Activated T-cell treated with anti-CD3 and anti-CD28 coated beads for 4 hours (primary cell): ENCODE measurements around the gene RPS6KA2.

ENCODE experiments used
- DNase-seq: peaks from one replicate; pipeline ENCODE4 v3.0.0-alpha.2; 2020

Gene RPS6KA2

GRCh38 chr6:166633732-166634535 lies 6.9 kb upstream of the RPS6KA2 start:
- DNase-seq, result no peak

GRCh38 chr6:166632731-166633130 lies 5.7 kb upstream of the RPS6KA2 start:
- DNase-seq, result no peak

- no peak for DNase-seq
Measured at GRCh38 chr6:166630462-166630861, 3.4 kb upstream of the RPS6KA2 start.

GRCh38 chr6:166629628-166630027 lies 2.6 kb upstream of the RPS6KA2 start:
- DNase-seq, result no peak

GRCh38 chr6:166627875-166628801 lies 1.1 kb upstream of the RPS6KA2 start:
- peak; percentile 19 for DNase-seq

GRCh38 chr6:166626177-166627032 lies 646 bp downstream of the RPS6KA2 start:
- DNase-seq, result peak; percentile 14

GRCh38 chr6:166625356-166625755 lies 1.7 kb downstream of the RPS6KA2 start:
- DNase-seq, result no peak

GRCh38 chr6:166624275-166624674 lies 2.8 kb downstream of the RPS6KA2 start:
- no peak for DNase-seq

GRCh38 chr6:166623318-166623717 lies 3.7 kb downstream of the RPS6KA2 start:
- DNase-seq, result no peak

GRCh38 chr6:166621114-166621540 lies 5.9 kb downstream of the RPS6KA2 start:
- no peak for DNase-seq

- DNase-seq, result no peak
Measured at GRCh38 chr6:166620478-166621113, 6.5 kb downstream of the RPS6KA2 start.

GRCh38 chr6:166619912-166620311 lies 7.1 kb downstream of the RPS6KA2 start:
- no peak for DNase-seq

- no peak for DNase-seq
Measured at GRCh38 chr6:166618866-166619761, 7.9 kb downstream of the RPS6KA2 start.

- no peak for DNase-seq
Measured at GRCh38 chr6:166618251-166618650, 8.8 kb downstream of the RPS6KA2 start.

GRCh38 chr6:166617359-166617758 lies 9.7 kb downstream of the RPS6KA2 start:
- DNase-seq, result no peak

- no peak for DNase-seq
Measured at GRCh38 chr6:166616261-166617238, 10.5 kb downstream of the RPS6KA2 start.

GRCh38 chr6:166615059-166615770 lies 11.8 kb downstream of the RPS6KA2 start:
- no peak for DNase-seq

- DNase-seq, result no peak
Measured at GRCh38 chr6:166614589-166614988, 12.5 kb downstream of the RPS6KA2 start.

- DNase-seq, result no peak
Measured at GRCh38 chr6:166614171-166614583, 12.9 kb downstream of the RPS6KA2 start.
